Activated gamma-delta T cell (primary cell): Measurements from ENCODE around the gene PGM1.

ENCODE experiments used
- DNase-seq: peaks from one replicate; lab custom pipeline; 2025; lab: John Stamatoyannopoulos, UW

PGM1 gene

DNA sequence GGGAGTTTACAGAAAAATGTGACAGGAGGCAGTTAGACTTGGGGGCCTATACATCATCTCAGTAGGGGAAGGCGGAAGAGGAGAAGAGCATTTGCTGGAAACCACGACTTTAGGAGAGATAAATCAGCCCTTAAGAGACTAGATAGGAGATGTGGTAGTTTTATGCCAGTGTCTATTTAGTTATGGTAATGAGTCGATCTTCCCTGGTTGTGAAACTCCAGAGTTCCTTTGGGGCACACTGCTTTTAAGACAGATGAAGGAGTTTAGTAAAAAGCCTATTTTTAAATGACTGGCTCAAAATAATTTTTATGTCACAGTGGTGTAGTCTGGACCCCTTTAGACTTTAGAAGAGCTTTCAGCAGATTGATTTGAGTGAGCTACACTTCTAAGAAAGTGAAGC lies 7.8 kb downstream of the PGM1 start:
- no peak for DNase-seq

DNA sequence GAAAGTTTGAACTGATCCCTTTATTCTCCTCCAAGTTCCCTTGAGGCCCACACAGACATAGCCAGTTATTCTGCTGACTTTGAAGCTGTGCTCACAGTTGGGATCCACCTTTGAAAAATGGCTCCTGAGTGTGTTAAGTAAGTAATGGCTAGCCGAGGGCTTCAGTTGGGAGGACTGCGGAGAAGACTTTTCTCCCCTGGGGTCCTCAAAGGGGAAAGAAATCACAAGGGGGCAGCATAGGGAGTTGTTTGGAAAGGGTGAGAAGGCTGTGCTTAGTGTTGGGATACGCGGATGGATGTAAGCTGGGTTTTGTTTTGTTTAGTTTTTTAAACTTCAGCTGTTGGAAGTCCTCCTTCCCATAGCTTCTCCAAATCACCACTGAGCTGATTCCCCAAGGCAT lies 8.3 kb downstream of the PGM1 start:
- DNase-seq: no peak

DNA sequence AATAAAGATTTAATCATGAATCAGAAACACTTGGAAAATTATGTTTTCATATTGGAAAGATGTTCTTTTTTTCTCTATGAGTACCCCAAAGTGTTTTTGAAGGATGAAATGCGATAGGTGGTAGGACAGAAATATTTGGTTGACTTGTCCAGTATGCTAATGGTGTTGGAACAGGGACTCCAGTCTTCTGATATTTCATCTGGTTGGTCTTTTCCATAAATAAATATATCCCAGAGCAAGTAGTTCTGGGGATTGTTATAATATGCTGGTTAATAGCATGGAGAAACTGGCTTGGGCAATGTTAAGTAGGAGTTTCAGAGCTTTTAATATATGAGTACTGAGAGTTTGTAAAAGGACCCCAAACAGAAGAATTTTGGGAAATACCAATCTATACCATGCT lies 8.7 kb downstream of the PGM1 start:
- DNase-seq: no peak

DNA sequence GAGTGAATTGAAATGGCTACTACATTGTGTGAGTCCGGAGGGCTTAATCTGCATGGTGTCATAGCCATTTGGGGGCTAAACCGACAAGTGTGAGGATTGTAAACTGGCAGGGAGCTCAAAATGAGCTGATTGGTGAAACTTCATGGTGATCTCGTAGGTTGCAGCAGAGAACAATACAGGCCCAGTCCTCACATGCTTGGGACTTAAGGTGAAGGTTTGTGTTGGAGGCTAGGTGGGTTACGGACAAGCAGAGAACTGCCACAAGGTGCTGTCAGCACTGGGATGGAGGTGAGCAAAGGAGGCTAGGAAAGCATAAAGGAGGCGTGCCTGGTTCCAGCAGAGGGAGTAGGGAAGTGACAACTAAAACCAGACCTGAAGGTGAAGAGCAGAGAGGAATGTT lies 9.4 kb downstream of the PGM1 start:
- DNase-seq: no peak

DNA sequence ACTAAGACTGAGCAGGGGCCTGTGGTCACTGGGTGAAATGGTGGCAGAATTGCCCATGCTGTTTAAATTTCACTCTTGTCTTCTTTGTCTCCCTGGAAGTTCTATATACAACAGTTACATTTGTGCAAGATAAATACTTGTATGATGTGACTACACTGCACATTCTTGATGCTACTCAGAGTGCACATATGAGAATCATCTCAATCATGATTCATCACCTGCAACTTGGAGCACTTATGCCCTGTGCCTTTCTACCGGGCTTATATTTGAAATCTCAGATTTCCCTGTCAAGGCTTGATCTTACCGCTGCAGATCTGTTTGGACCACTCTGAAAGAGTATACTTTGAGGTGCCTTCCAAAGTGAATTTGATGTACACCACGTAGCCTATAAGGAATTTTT lies 10.6 kb downstream of the PGM1 start:
- no peak for DNase-seq

DNA sequence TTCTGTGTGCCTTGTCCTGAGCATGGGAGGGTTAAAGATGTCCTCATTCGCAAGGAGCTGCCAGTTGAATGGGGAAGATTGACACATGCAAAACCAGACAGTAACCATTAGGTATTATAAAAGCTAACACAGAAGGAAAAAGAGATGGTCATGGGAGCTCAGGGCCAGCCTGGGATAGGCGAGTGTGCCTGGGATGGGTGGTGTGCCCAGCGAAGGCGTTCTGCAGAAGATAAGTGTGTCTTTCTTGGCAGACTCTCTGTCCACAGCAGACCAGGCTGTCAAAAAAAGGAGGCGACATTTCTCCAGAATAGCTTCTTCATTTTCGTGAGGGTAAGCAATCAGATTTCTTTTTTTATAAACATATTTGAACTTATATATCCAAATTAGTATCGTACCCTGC lies 14.1 kb downstream of the PGM1 start:
- DNase-seq: no peak

DNA sequence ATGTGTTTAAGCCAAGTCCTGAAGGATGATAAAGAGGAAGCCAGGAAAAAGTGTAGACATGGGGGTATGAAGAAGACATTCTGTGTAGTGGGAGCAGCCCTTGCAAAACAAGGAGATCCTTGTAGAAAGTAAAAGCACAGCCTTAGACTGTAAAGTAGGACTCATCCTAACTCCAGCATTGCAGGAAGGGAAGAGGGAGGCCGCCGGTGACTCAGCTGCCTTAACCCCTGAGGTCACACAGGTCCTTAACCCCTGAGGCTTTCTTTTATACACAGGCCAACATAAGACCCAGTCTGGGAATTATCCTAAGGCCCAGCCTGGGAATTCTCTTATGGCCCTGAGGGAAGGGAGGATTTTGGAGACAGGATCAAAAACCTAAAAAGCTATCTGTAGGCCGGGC lies 18.0 kb downstream of the PGM1 start:
- no peak for DNase-seq

DNA sequence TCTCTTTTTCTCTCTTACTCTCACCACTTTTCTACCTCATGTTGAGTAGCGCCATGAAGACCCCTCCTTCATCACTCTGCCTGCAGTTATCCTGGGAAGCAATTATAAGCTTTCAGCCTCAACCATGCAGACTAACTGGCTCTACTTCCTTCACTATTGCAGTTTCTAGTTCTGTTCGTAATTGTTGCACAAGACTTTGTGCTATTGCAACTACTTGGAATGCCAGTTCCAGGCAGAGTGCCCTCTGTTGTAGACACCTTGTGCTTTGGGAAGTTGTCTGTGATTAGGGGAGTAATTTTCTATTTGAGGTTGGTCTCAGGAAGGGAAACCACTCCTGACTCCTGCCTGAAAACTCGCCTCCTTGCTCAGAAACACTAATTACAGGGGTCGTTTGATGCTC lies 19.4 kb downstream of the PGM1 start:
- DNase-seq: no peak

DNA sequence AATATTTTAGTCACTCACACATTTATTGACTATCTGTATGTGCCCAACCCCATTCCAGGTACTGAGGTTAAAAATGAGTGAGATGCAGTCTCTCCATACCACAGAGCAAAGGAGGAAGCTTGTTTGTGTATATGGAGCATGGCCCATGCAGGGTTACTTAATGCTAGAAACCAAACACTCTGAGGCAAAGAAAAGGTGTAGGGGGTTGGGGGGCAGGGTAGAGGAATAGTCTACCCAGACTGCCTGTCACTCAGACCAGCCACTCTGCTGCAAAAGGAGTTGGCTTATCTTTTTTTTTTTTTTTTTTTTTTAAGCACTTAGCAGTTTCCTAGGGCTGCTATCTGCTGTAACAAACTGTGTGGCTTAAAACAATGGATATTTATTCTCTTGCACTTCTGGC lies 19.8 kb downstream of the PGM1 start:
- DNase-seq: no peak

DNA sequence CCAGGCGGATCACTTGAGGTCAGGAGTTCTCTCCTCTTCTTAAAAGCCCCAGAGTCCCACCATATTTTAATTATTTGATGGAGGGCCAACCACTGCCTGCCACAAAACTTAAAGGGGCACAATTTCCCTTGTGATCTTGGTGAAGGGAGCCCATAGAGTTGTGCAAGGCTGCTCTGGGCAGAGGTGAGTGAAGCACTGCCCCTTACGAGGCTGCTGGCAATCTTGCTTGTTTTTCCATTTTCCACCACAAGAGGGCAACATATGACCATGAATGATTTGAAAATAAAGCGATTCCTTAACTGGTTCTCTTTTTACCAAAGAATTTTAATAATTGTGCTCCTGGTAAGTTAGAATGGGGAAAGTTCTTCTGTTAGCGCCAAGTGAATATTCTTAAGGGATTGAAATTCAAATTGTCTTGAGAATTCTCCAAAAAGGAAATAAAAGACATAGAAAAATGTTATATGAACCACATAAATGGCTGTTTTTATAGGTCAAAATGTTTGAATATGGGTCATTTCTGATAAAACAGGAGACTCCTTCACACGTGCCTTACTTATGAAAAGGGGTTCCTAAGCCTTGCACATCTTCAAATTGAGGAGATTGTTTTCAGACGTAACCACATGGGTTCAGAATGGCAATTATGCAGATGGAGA lies 22.7 kb downstream of the PGM1 start:
- DNase-seq: no peak

DNA sequence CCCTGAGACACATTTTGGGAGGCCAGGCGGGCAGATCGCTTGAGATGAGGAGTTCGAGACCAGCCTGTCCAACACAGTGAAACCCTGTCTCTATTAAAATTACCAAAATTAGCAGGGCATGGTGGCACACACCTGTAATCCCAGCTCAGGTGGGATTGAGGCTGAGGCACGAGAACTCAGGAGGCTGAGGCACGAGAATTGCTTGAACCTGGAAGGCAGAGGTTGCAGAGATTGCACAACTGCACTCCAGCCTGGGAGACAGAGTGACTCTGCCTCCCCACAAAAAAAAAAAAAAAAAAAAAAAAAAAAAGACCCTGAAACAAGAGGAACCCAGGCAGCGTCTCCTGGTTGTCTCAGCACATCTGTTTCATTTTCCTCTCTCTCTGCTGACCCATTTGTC lies 24.2 kb downstream of the PGM1 start:
- DNase-seq: no peak

DNA sequence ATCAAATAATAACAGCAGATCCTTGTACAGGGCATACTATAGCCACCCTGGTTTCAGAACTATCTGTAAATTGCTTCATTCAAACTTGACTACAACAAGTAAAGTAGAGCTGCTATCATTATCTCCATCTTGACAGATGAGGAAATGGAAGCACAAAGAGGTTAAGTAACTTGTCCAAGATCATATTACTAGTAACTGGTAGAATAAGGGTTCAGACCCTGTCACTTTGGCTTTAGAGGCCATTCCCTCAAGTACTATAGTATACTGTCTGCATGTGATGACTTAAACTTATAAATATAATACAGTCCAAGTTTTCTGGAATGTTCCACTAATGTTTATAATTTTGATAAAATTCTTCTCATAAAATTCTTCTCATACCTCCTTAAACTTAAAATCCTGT lies 24.8 kb downstream of the PGM1 start:
- DNase-seq: no peak

DNA sequence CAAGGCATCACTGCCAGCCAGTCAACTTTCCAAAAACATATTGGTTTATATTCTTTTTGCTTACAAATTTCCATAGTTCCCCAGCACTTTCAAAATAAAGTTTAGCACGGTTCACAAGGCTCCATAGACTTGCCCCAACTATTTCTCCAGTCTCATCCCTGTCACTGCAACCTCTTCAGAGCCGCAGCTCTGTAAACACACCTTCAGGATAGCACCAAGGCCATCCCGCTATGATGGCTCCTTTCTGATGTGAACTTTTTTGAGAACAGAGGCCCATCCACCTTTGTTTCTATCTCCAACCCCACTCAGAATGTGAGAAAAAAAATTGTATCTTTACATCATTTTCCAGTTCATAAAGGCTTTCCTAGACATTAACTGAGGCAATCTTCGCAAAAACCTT lies 26.3 kb downstream of the PGM1 start:
- DNase-seq: no peak

DNA sequence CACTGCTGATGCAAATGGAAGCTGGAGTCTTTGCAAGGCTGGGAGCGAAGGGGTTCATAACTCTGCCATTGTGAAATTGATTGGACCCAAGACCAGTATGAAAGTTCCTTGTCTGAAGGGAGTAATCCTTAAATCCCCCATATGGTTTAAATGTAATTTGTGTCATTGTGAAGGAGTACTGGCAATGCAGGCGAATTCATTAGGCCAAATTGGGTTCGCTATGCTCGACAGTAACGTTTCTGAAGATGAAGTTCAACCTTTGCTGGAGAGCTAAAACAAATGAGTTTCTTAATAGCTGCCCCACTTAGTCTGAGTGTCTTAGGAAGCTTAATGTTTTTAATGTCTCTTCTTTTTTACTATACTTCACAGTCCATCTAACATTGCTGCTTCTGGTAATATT lies 27.5 kb downstream of the PGM1 start:
- DNase-seq: no peak

DNA sequence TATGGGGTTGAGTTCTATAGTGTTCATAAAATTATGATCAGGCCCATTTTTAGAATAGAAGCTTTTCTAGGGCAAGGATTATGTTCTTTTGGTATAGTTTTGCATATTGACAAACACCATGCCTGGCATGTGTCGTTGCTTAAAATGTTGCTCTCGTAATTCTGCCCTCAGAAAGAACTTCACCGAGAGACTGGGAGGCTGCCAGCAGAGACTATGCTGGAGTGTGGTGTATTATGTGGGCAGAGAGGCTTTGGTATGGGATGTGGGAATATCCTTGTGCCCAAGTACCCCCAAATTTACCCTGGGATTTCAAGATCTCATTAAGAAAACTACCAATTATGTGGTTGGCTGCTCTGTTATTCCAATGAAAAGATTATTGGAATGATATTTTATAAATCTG lies 27.9 kb downstream of the PGM1 start:
- no peak for DNase-seq

DNA sequence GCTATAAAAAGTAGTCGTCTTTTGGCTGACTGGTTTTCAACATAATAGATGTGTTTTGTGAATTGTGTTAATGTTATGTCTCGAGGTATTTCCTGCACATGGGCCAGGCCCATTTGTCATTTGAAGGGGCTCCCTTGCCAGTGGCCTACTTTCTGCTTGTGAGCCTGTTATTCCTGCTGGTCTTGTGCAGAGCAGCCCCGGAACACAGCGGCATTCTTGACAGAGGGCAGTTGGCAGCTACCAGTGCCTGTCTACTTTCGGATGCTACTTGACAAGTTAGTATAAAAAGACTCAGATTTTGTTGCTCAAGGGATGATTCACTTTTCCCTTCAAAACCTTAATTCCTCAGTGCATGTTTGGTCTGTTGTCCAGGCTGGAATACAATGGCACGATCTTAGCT lies 28.5 kb downstream of the PGM1 start:
- DNase-seq: no peak

DNA sequence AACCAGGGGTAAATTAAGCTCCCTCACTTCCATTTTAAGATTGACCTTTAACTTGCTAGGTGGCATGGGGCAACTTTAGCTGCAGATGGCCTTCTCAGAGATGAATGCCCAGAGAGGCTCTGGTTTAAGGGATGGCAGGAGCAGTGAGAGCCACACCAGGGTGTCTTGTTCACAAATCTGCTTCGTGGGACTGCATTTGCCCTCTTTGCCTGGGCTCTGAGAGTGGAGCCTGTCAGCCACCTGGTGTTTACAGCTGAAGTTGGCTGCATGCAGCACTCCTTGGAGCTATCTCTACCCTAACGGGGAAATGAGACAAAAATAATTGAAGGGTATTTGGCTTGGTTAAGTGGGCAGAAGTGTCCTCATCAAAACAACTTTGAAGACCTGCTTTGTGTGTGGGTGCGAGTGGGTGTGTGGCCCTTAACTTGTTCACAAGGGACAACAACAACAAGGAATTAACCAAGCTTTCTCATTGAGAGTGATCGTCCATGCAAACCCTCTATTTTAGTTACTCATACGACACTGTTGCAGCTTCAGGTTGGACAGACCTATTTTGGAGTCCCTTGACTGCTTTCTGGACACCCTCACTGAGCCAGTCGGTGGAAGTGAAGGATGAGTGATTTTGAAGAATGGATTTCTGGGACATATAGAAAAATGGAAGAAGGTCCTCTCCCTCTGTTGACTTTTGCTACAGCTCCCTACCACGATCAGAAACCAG lies 29.8 kb downstream of the PGM1 start:
- DNase-seq: no peak

DNA sequence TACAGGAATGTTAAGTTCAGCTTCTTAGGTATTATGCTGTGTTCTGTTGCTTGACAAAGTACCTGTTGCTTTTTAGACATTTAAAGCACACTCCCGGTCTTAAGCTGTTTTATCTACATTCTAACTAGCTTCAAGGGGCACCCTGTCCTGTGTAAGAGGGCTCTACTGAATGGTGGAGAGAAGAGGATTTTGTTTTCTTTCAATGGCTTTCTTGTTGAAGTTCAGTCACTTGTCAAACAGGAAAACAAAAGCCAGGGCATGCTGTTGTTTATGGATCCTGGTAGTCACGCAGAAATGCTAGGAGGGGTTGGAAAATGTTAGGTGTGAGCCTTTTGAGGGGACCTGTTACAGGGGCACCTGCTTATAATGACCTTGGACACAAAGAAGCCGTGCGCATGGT lies 30.7 kb downstream of the PGM1 start:
- no peak for DNase-seq

DNA sequence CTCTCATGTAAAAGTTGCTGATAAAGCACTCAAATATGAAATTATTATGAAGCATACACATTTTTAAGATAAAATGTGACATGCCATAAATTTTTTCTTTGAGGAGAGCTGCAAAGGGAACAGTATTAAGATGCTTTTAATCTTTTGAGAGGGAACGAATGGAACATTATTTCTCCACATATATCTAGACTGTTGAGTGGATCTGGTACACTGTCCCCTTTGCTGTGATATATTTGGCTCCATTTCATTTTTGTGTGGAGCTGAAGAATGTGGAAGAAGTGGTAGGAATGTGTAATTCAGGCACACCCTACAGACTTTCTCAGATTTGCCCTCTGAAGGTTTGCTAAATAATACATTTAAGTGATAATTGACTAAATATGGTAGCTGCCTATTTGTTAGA lies 31.7 kb downstream of the PGM1 start:
- no peak for DNase-seq

DNA sequence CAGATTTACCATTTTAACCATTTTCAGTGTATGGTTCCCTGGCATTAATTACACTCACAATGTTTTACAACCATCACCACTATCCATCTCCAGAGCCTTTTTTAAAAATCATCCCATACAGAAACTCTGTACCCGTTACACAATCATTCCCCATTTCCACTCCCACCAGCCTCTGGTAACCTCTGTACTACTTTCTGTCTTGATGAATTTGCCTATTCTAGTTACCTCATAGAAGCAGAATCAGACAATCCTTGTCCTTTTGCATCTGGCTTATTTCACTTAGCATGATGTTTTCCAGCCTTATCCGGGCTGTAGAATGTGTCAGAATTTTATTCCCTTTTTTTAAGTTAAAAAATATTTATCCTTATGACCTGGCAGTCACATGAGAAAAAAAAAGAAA lies 33.0 kb downstream of the PGM1 start:
- no peak for DNase-seq

DNA sequence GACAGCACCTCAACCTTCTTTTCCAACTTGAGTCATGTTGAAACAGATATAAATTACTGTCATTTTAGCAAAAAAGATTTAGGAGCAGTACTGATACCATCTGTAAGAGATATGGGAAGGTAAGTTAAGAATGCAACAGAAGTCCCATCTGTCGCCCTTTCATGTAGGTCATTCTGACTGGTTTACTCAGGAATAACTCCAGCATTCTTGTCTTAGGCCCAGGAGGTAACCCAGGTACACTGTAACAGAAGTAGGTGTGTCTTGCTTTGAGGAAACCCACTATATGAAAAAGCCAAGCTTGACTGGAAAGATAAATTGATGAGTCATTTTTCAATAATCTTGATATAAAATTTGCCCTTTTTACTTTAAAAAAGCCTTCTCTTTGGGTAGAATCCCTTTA lies 35.4 kb downstream of the PGM1 start:
- no peak for DNase-seq

DNA sequence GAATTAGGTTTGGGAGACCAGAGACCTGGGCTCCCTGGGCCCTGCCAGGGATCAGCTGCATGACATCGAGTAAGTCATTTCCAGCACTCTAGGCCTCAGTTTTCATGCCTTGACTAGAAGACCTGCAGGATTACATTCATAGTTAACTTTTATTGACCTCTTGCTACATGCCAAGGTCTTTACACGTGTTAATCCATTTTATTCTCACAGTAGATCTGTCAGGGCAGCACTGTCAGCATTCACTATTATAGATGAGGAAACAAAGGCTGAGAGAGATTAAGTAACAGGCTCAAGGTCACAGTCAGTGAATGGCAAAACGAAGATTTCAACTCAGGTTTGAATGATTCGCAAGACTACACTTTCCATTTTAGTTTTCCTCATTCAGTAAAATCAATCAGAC lies 37.0 kb downstream of the PGM1 start:
- DNase-seq: no peak

DNA sequence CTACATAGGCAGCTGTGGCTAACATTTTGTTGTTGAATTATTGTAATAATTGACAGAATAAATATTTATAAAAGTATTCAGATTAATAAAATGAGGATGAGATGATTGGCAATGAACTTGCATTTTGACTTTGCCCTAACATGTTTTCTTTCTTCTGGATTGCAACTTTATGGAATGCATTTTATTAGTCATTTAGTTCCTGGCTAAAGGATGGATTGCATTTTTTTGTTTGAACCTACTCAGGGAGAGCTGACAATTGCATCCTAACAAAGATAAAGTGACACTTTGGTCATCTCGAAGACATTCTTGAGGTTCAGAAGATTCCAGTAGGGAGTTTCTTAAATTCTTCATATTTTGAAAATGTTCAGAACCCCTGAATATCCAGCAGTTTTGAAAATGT lies 37.5 kb downstream of the PGM1 start:
- no peak for DNase-seq

DNA sequence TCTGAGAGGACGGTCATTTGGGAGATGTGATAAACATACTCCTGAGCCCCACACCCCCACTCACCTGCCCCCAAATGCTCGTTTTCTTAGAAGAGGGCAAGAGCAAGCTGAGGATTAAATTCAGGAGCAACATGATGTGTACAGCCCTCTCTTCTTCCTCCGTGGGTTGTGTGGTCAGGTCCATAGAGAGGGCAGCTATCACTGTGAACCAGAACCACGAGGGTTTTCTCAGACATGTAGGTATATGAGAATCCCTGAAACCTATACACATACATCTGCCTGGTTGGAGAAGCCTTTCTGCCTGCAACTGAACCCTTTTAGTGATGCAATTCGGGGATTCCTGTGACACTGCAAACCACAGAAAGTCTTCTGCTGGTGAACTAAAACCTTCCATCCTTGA lies 38.9 kb downstream of the PGM1 start:
- DNase-seq: no peak
